ENCODE measurements around the gene SNRPB.
"Not testable (repeated sequence)": the region's sequence is repeated elsewhere in the genome, so short reads cannot be mapped to it uniquely, and the experiment has no call there.

SNRPB gene

DNA sequence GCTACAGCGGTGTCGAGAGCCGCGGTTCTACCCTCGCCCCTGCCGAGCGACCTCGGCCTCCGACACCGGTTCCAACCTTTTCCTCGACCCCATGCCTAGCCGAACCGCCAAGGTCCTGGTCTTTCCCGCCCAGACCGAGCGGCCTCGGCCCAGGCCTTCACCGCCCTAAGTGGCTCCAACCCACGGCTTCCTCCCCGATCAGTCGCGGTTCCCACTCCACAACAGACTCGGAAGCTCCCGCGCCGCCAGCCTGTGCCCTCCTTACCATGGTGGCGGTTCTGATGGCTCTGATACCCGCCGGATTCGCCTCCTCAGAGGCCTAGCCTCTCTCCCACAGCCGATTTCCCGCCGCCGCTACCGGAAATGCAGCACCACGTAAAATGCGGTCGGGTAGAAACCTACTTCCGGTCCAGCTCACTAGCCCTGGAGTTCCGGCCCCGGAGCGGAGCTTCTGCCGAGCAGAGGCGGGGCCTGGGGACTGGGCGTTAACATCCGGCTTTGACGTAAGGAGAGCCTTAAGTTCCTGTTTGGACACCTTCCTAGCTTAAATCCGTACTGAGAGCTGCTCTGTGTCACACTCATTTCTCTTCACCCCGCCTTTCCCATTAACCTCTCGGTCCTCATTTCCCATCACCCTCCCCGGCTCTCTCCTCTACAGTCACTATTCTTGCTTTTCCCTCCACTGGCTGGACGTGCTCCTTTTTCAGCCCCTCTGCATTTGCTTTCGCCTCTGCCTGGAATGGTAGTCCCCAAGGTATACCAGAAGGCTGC is at the start of gene SNRPB:
Gene SNRPB, minus strand, starts transcription at position 367 of the 771 bp plus-strand sequence. Its CDS starts 99 bp downstream, at position 268.
- DNase-seq: peak; percentile 98

DNA sequence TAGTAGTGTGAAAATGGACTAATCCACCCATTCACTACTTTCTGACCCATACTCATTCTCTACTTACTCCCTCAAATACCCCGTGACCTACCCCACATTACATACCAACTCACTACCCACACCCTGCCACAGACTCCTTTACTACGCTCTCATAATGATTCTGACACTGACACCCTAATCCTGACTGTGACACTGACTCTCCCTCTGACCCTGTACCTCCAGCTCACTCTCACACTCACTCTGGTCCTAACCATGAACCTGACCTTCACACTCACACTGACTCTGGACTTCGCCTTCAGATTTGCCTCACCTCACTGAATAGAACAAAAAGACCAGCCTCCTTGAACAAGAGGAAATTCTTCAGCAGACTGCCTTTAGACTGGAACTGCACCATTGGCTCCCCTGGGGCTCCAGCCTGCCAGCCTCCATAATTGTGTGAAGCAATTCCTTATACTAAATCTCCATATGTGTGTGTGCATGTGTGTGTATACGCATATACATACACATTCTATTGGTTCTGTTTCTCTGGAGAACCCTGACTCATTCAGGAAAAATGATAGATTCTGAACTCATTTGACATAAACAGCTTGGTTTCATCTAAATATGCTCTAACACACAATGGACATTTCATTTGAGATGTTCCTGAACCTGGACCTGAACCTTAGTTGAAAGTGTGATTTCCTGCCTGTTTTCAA is 48.7 kb upstream of the SNRPB start:
- no peak for DNase-seq

DNA sequence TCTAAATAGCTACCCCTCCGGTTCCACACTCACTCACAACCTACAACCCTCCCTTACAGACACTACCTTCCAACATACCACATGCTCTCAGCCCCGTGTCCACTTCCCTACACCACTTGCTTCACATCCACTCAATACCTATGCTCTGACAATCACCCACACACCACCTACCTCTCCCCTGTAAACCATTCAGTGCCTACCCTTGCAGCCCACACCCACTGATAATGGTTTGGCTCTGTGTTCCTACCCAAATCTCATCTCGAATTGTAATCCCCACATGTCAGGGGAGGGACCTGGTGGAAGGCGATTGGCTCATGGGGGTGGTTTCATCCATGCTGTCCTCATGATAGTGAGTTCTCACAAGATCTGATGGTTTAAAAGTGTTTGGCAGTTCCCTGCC is 48.0 kb upstream of the SNRPB start:
- DNase-seq: no peak

DNA sequence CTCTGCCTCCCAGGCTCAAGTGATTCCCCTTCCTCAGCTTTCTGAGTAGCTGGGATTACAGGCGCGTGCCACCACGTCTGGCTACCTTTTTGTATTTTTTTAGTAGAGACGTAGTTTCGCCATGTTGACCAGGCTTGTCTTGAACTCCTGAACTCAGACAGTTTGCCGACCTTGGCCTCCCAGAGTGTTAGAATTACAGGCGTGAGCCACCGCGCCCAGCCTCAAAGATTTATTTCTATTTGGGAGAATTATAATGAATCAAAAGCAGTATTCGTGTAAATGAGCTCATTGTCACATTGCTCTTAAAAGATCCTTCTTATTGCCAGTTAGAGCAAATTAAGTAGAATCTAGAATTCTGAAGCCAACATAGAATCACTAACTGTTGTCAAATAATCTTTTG is 47.5 kb upstream of the SNRPB start:
- no peak for DNase-seq

DNA sequence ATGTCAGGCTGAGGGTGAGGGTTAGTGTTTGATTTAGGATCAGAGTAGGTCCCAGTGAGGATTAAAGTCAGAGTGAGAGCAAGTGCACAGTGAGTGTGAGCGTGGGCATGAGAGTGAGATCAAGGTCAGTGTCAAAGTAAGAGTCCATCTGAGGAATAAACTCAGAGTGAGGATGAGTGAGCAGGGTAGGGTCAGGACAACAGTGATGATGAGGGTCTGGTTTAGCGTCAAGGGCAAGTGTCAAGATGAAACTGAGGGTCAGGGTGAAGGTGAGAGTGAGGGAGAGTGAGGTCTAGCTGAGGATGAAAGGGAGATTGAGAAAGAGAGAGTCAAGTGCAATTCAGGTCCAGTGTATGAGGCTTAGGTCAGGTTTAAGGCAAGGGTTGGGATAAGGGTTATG is 45.8 kb upstream of the SNRPB start:
- DNase-seq: no peak

DNA sequence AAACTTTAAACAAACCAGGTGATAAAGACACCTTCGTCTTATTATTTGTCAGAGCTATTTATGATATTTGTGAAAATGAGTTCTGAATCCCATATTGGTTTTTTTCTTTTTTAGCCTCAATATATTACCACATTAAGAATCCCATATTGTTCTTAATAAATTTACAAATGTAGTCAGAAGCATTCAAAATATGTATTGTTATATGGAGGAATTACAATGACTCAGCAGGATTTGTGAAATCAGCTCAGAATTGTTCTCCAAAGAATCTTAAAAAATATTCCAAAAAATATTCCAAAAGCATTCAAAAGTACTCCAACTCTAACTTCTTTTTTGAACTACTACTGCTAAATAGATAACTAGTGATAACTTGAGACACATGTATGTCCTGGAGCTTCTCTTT is 44.6 kb upstream of the SNRPB start:
- DNase-seq: no peak

DNA sequence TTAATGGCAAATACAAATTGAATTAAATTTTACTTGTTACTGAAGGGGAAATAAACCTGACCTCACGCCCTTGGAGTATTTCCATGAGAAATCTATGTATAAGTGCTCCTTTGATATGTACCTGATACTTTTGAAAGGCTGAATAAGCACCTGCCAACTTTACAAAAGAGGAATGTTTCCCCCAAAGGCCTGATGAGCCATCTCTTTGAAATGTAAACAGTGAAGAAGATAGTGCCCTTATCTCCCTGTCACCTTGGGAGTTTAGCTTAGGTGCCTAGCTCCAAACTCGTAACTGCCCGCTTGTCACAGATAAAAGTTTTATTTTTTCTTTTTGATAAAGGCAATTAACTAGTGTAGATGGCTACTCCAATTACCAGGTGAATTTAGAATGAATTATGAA is 39.2 kb upstream of the SNRPB start:
- no peak for DNase-seq

DNA sequence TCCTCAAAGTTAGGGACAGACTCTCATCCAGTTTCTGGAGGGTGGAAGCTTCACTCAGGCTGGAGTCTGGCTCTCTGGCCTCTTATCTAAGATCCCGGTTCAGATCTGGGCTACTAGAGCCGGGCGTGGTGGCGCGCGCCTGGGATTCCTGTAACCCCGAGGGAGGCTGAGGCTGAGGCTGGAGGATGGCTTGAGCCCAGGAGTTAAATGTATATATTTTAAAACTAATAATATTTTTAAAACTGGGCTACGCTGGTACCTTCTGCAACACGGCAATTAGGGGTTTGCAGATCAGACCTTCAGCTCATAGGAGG is 38.8 kb upstream of the SNRPB start:
- DNase-seq: no peak

DNA sequence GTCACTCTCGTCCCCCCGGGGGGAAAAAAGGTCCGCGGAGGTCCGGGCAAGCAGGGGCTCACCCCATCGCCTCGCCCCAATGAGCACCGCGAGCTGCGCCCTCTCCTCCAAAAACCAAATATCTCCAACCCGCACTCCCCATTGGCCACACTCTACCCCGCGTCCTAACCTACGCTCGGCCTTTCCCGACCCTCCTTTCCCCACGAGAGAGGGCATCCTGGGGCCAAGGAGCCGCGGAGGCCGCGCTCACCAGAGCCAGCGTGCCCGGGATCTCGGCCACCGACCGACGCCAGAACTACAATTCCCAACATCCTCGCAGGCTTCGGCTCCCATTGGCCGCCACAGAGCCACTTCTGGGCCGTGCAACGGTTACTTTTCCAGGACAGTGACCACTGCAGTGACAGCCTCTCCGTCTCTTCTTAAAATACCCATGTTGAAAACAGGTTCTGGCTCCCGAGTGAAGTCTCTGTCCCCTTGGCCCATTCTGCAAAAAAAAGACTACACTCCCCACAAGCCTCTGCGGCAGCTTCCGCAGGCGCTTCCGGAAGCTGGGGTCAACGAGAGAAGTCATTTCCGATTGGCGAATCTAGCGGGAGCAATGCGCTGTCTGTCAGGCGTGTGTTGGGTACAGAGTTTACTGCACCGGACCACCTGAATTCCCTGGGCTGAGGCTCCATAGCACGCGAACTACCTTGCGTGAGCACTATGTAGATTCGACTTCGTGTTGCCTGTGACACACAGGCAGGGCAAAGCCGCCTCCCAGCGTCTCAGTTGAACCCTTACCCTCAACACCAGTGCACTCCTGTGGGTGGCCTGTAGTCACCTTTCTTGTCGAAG is 38.3 kb upstream of the SNRPB start, which contains the start of gene ZNF343:
Gene ZNF343, minus strand, starts transcription at position 285 of the 837 bp plus-strand sequence. CDS start 15,020 bp downstream, outside the sequence.
- DNase-seq: peak; percentile 76

DNA sequence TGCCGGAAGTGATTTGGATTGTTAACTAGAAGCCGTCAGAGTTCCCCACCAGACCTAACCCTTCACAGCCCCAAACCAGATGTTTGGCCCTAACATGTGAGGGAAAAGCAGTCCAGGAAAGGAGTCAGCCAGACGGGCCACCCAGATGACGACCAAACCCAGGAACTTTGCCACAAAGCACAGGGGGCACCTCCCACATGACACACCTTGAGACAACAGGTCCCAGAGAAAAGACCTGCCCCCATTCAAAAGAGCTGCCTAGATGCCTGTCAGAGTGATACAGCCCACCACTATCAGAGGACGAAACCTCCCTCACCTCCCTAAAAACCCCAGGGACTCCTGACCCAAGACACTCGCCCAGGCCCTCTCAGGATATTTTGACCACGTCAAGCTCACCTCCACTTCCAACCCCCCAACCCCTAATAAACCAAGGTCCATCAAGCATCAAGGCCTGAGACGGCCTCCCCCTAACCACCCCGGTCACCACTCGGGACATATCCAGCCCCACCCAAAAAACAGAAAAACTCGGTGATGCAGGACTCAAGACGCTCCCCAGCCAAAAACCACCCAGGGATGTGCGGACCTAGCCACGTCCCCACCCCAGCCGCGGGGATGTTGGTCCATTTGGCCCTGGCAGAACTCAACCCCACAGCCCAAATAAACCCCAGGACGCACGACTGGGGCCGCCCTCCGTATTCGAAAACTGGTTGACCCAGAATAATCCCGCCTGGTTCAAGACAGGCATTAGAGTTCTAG is 37.5 kb upstream of the SNRPB start:
- DNase-seq: no peak

DNA sequence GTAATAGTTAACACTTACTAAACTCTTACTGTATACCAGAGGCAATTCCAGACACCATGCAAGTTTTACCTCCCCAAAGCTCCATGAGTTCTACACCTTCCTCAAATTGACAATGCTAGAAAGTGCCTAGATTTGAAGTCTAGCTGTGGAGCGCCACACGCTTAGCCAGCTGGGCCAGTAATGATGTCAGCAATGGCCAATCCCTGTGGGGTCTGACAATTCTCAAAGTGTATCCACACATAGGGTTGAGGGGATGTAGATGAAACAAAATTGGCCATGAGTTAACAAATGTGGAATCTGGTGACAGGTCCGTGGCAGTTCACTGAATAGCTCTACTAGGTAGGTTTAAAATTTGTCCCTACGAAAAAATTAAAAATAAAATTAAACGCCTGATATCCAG is 36.9 kb upstream of the SNRPB start:
- DNase-seq: no peak

DNA sequence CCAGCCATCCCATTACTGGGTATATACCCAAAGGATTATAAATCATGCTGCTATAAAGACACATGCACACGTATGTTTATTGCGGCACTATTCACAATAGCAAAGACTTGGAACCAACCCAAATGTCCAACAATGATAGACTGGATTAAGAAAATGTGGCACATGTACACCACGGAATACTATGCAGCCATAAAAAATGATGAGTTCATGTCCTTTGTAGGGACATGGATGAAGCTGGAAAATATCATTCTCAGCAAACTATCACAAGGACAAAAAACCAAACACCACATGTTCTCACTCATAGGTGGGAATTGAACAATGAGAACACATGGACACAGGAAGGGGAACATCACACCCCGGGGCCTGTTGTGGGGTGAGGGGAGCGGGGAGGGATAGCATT is 35.8 kb upstream of the SNRPB start:
- DNase-seq: not testable (repeated sequence)

DNA sequence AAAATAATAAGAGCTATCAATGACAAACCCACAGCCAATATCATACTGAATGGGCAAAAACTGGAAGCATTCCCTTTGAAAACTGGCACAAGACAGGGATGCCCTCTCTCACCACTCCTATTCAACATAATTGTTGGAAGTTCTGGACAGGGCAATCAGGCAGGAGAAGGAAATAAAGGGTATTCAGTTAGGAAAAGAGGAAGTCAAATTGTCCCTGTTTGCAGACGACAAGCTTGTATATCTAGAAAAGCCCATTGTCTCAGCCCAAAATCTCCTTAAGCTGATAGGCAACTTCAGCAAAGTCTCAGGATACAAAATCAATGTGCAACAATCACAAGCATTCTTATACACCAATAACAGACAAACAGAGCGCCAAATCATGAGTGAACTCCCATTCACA is 34.2 kb upstream of the SNRPB start:
- DNase-seq: not testable (repeated sequence)

DNA sequence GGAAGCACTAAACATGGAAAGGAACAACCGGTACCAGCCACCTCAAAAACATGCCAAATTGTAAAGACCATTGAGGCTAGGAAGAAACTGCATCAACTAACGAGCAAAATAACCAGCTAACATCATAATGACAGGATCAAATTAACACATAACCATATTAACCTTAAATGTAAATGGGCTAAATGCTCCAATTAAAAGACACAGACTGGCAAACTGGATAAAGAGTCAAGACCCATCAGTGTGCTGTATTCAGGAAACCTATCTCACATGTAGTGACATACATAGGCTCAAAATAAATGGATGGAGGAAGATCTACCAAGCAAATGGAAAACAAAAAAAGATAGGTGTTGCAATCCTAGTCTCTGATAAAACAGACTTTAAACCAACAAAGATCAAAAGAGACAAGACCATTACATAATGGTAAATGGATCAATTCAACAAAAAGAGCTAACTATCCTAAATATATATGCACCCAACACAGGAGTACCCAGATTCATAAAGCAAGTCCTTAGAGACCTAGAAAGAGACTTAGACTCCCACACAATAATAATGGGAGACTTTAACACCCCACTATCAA is 32.3 kb upstream of the SNRPB start:
- not testable (repeated sequence) for DNase-seq

DNA sequence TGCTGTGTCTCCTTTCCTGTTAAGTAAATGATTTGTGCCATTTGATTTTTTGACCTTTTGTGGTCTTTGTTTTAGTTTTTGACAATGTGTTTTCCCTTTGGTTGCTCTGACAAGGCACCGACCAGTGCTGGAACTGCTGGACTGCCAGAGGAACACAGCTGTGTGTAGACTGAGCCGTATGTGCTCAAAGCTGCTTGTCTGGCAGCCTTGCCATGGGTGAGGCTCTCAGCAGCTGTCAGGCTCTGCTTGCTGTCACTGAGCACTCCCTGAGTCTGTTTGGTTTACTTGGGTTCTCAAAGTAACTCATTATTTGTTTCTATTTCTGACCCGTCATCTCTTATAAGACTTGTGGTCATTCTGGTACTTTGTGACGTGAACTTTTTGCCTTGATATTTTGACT is 15.1 kb upstream of the SNRPB start:
- no peak for DNase-seq

DNA sequence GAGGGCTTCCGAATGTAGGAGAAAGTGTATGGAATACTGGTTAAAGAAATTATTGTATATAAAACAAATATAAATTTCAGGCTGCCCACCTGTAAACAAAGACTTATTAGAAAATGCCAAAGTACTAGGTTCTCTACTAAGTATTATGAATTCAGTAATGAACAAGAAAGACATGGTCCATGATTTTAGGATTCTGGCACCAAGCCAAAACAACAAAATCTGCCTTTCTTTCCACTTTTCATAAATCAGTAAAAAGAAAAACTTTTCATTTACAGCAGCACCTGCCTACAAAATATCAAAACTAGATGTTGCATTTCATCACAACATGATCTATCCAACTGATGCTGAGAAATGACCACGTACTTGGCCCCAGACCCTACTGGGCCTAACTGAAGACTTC is 14.5 kb upstream of the SNRPB start:
- DNase-seq: no peak

DNA sequence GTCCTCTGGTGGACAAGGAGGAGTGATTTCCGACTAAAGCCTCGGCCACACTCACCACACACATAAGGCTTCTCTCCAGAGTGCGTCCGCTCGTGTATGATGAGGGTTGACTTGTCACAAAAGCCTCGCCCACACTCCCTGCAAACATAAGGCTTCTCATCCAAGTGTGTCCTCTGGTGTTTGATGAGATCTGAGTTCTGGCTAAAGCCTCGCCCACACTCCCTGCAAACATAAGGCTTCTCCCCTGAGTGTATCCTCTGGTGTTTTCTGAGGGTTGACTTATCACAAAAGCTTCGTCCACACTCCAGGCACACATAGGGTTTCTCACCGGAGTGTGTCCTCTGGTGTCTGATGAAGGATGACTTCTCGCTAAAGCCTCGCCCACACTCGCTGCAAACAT is 12.9 kb upstream of the SNRPB start:
- no peak for DNase-seq

DNA sequence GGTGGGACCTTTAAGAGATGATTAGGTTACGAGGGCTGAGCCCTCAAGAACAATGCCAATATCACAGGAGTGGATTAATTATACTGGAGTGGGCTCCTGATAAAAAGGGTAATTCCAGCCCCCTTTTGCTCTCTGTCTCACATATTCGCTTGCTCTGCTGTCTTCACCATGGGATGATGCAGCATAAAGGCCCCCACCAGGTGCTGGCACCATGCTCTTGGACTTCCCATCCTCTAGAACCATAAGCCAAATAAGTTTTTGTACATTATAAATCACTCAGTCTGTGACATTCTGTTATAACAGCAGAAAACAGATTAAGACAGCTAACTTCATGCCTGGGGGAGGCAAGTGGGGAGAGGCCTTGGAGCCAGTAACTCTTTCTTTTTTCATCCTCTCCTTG is 9.8 kb upstream of the SNRPB start:
- no peak for DNase-seq

DNA sequence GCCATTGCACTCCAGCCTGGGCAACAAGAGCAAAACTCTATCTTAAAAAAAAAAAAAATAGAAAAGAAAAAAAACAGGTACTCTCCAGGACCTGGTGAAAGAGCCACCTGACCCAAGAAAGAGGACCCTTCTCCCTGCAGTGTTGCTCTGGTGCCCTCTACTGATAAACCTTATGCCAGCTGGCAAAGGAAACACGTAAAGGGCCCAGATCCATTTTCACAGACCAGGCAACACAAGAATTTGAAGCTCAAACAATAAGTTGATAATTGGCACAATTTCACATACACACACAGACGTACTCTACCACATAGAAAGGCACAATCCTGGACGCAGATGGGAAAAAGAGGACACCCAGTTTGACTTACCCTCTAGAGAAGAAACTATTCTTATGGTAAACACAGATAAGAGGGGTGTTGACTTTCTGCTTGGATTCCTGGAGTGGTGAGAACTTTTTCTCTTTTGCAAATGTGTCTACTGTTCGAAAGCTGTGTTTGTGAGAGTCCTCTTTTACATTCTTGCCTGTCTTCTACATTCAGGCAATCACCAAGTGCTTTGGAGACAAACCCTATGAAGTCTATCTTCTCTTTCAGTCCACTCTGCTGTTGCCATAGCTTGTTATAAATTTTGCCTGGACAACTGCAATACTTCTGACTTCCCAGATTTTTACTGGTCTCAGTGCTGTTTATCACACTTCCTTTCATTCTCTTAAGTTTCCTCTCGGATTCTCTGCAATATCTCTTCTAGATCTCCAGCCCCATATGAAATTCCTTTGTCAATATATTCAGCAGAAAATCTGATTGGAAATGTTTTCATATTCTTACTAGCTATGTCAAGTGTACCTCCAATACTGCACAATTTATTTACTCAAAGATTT is 6.4 kb upstream of the SNRPB start:
- no peak for DNase-seq

DNA sequence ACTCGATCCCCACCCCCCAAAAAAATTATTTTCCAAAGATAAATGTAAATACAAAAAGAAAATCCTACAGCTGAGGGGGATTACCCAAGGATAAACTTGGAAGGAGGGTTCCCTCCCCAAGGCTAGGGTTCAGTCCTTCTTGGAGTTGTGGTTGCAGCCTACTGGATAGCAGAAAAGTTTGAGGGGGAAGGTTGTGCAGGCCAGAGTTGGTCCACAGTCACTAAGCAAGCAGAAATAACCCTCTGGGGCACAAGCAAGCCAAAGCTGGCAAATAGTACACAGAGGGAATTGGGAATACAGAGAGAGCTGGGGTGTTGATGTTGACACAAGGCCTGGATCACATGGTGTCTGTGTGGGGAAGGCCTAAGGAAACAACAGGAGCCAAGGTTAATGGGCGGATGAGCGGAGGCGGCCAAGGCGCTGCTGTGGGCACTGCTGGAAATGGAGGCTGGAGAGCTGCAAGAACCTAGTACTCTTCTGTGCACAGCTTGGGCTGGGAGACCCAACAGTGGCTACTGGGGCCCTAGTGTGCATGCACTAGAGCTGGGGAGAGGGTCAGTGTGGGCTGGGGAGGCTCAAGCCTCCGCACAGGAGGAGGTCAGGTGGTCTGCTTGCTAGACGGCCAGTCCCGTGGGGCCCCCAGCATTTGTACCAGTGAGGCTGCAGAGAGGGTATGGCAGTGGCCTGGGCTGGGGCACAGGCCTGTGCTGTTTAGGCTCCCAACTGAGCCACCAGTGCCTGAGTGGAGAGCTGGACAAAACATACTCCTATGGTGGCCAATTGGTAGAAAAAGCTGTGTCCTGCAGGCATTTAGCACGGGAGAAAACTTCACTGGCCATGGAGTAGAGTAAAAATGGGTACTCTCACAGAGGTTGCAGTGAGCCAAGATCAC is 5.5 kb upstream of the SNRPB start:
- no peak for DNase-seq

Measured in CD4-positive, alpha-beta T cell treated with Interleukin-15 for 1 hour (primary cell).